H1 (cell line): ENCODE data around the gene MCFD2. TPM values are rescaled to one million over a fixed set of nuclear protein-coding genes. Genes with fewer than 3 reads are reported as not detected.

Experiments
- CTCF ChIA-PET: fragments of 300-600 bp; sonication (Branson Sonifier 250); formaldehyde crosslinking; loops from one replicate; lab custom pipeline; 2021; ENCODE audit not compliant: partially characterized antibody; lab: Charles Lee
- POLR2A ChIA-PET: fragments of 300-600 bp; sonication (Branson Sonifier 250); formaldehyde crosslinking; loops from one replicate; lab custom pipeline; 2021; ENCODE audit warnings: inconsistent platforms; ENCODE audit not compliant: partially characterized antibody; lab: Charles Lee
- DNase-seq, 2 experiments: peaks; one replicate each; pipeline versions ENCODE4 v3.0.0 to v3.0.0-alpha.2; 2010 to 2022; ENCODE audit warnings: low spot score in 2 of 2, low read depth in 1 of 2, mixed read lengths in 1 of 2
- FAIRE-seq: peaks from 2 replicates; lab custom pipeline; 2011; peaks lifted over from hg19 to GRCh38; lab: Jason Lieb, UNC
- H2AFZ ChIP-seq: 2 replicates; pipeline ENCODE4 v1.8.1; 2012; ENCODE audit warnings: low read length, inconsistent platforms
- H2AK5ac ChIP-seq: 2 replicates; pipeline ENCODE4 v1.6.1; 2013; ENCODE audit warnings: low read depth, low read length
- H2BK120ac ChIP-seq: replicated peaks from 2 replicates; pipeline ENCODE3; 2013; ENCODE audit warnings: low read depth, low read length, inconsistent platforms
- H2BK12ac ChIP-seq: 2 replicates; pipeline ENCODE4 v1.6.1; 2013; ENCODE audit warnings: low read depth, low read length
- H2BK15ac ChIP-seq: 2 replicates; pipeline ENCODE4 v1.6.1; 2013; ENCODE audit warnings: low read length
- H2BK20ac ChIP-seq: 2 replicates; pipeline ENCODE4 v1.6.1; 2013; ENCODE audit warnings: low read length
- H2BK5ac ChIP-seq: 2 replicates; pipeline ENCODE4 v1.6.1; 2013; ENCODE audit warnings: low read depth, low read length
- H3K14ac ChIP-seq: 2 replicates; pipeline ENCODE4 v1.6.1; 2013; ENCODE audit warnings: inconsistent platforms; ENCODE audit not compliant: insufficient read length
- H3K18ac ChIP-seq: 2 replicates; pipeline ENCODE4 v1.6.1; 2013; ENCODE audit warnings: low read length; ENCODE audit errors: extremely low read depth
- H3K23ac ChIP-seq: 2 replicates; pipeline ENCODE4 v1.6.1; 2013; ENCODE audit warnings: inconsistent platforms; ENCODE audit not compliant: insufficient read length
- H3K23me2 ChIP-seq: 2 replicates; pipeline ENCODE4 v1.6.1; 2013; ENCODE audit warnings: low read depth, low read length
- H3K27ac ChIP-seq: 2 replicates; pipeline ENCODE4 v1.6.1; 2011; ENCODE audit warnings: low read depth, low read length, inconsistent platforms
- H3K27me3 ChIP-seq, 4 experiments: replicated peaks in 1 of 4; 1 replicate in 1 of 4; 2 replicates in 3 of 4; pipeline versions ENCODE4 v1.6.1 to v1.8.1; 2011 to 2013; ENCODE audit warnings: low read length in 3 of 4, mild to moderate bottlenecking in 3 of 4, inconsistent platforms in 2 of 4, mixed read lengths in 2 of 4, moderate library complexity in 1 of 4; ENCODE audit not compliant: control insufficient read depth in 3 of 4, insufficient read depth in 3 of 4; ENCODE audit errors: extremely low read depth in 1 of 4
- H3K36me3 ChIP-seq, 4 experiments: 2 replicates each; pipeline versions ENCODE4 v1.6.1 to v1.8.1; 2011 to 2013; ENCODE audit warnings: mild to moderate bottlenecking in 4 of 4, low read length in 3 of 4, moderate library complexity in 2 of 4, control low read depth in 1 of 4, inconsistent platforms in 1 of 4; ENCODE audit not compliant: insufficient read depth in 4 of 4, control insufficient read depth in 2 of 4
- H3K4ac ChIP-seq: replicated peaks from 2 replicates; pipeline ENCODE3; 2013; ENCODE audit warnings: low read length, low read depth, mixed read lengths, inconsistent platforms; ENCODE audit not compliant: insufficient read length
- H3K4me1 ChIP-seq, 4 experiments: replicated peaks in 1 of 4; 1 replicate in 1 of 4; 2 replicates in 3 of 4; pipeline versions ENCODE4 v1.6.1 to v1.8.1; 2011 to 2013; ENCODE audit warnings: low read length in 3 of 4, inconsistent platforms in 2 of 4, mixed read lengths in 1 of 4; ENCODE audit not compliant: insufficient read depth in 4 of 4, control insufficient read depth in 3 of 4
- H3K4me2 ChIP-seq, 2 experiments: 2 replicates each; pipeline versions ENCODE4 v1.6.1 to v1.8.1; 2011 to 2013; ENCODE audit warnings: low read depth in 2 of 2, low read length in 2 of 2, control low read depth in 1 of 2, inconsistent platforms in 1 of 2, mild to moderate bottlenecking in 1 of 2; ENCODE audit not compliant: insufficient read depth in 1 of 2
- H3K4me3 ChIP-seq, 4 experiments: fragments of 200-600, 300-600 bp in 1 of 4; sonication (generic), shearing (Covaris generic), sonication (Bioruptor Twin) in 1 of 4; 2 replicates each; pipeline versions ENCODE4 v1.5.1 to v1.8.1; 2011 to 2016; ENCODE audit warnings: low read length in 4 of 4, low read depth in 3 of 4, control low read depth in 2 of 4, inconsistent platforms in 2 of 4, mild to moderate bottlenecking in 2 of 4, mixed read lengths in 1 of 4, moderate library complexity in 1 of 4; ENCODE audit not compliant: insufficient read depth in 2 of 4; ENCODE audit errors: extremely low read depth in 1 of 4
- H3K56ac ChIP-seq: replicated peaks from 2 replicates; pipeline ENCODE3; 2013; ENCODE audit warnings: low read depth, mild to moderate bottlenecking, mixed read lengths, low read length, inconsistent platforms; ENCODE audit not compliant: insufficient read length
- H3K79me1 ChIP-seq: 2 replicates; pipeline ENCODE4 v1.6.1; 2013; ENCODE audit warnings: low read depth, low read length, control low read depth
- H3K79me2 ChIP-seq, 2 experiments: 2 replicates each; pipeline versions ENCODE4 v1.6.1 to v1.8.1; 2012 to 2013; ENCODE audit warnings: low read length in 2 of 2, mild to moderate bottlenecking in 2 of 2, inconsistent platforms in 1 of 2; ENCODE audit not compliant: insufficient read depth in 2 of 2, control insufficient read depth in 1 of 2
- H3K9ac ChIP-seq, 4 experiments: replicated peaks in 1 of 4; 1 replicate in 1 of 4; 2 replicates in 3 of 4; pipeline versions ENCODE4 v1.6.1 to v1.8.1; 2011 to 2013; ENCODE audit warnings: low read depth in 3 of 4, low read length in 3 of 4, control low read depth in 2 of 4, mild to moderate bottlenecking in 2 of 4, moderate library complexity in 2 of 4, inconsistent platforms in 1 of 4; ENCODE audit errors: extremely low read depth in 1 of 4
- H3K9me3 ChIP-seq, 2 experiments: 2 replicates each; pipeline versions ENCODE4 v1.6.1 to v1.8.1; 2012 to 2013; ENCODE audit warnings: mild to moderate bottlenecking in 2 of 2, moderate library complexity in 2 of 2, control low read depth in 1 of 2, inconsistent platforms in 1 of 2, low read depth in 1 of 2, low read length in 1 of 2, mixed read lengths in 1 of 2; ENCODE audit not compliant: insufficient read depth in 2 of 2
- H4K20me1 ChIP-seq, 2 experiments: replicated peaks in 1 of 2; 2 replicates each; pipeline versions ENCODE3 to v1.8.1; 2011 to 2013; ENCODE audit warnings: inconsistent platforms in 2 of 2, low read length in 2 of 2, mild to moderate bottlenecking in 1 of 2; ENCODE audit not compliant: insufficient read depth in 2 of 2, control insufficient read depth in 1 of 2
- H4K5ac ChIP-seq: 2 replicates; pipeline ENCODE4 v1.6.1; 2013; ENCODE audit warnings: low read length, low read depth, mixed read lengths, inconsistent platforms; ENCODE audit not compliant: insufficient read length
- H4K8ac ChIP-seq: 2 replicates; pipeline ENCODE4 v1.8.0; 2013; ENCODE audit warnings: mild to moderate bottlenecking, moderate library complexity, low read length, inconsistent platforms; ENCODE audit not compliant: insufficient read depth; ENCODE audit errors: extremely low read depth
- H4K91ac ChIP-seq: replicated peaks from 2 replicates; pipeline ENCODE3; 2013; ENCODE audit warnings: low read length, mixed read lengths, inconsistent platforms; ENCODE audit not compliant: insufficient read length
- ATF3 ChIP-seq: IDR thresholded peaks from 2 replicates; pipeline ENCODE4 v1.6.1; 2011; ENCODE audit warnings: low read depth, mild to moderate bottlenecking, low read length; ENCODE audit not compliant: insufficient read depth
- CHD1 ChIP-seq: IDR thresholded peaks from 2 replicates; pipeline ENCODE4 v1.6.1; 2012; ENCODE audit warnings: low read depth, low read length, improper control_type of control experiment
- CTBP2 ChIP-seq: IDR thresholded peaks from 2 replicates; pipeline ENCODE4 v1.7.0; 2011; ENCODE audit warnings: borderline replicate concordance, mild to moderate bottlenecking, moderate library complexity, mixed read lengths, low read length; ENCODE audit not compliant: insufficient read depth, insufficient read length
- JUND ChIP-seq: IDR thresholded peaks from 2 replicates; pipeline ENCODE4 v1.6.1; 2011; ENCODE audit warnings: mild to moderate bottlenecking, improper control_type of control experiment, low read length
- MAX ChIP-seq: IDR thresholded peaks from 2 replicates; pipeline ENCODE4 v1.6.1; 2012; ENCODE audit warnings: inconsistent platforms
- NANOG ChIP-seq: IDR thresholded peaks from 2 replicates; pipeline ENCODE4 v1.6.1; 2011; ENCODE audit warnings: low read length, low read depth, mild to moderate bottlenecking, inconsistent platforms; ENCODE audit not compliant: insufficient read depth, poor library complexity, severe bottlenecking
- NRF1 ChIP-seq: IDR thresholded peaks from 2 replicates; pipeline ENCODE4 v1.6.1; 2011; ENCODE audit warnings: mild to moderate bottlenecking, low read depth, low read length, improper control_type of control experiment
- RAD21 ChIP-seq, 2 experiments: IDR thresholded peaks in 1 of 2; conservative IDR thresholded peaks in 1 of 2; 2 replicates each; pipeline ENCODE4 v1.6.1; 2011; ENCODE audit warnings: low read depth in 2 of 2, low read length in 2 of 2, improper control_type of control experiment in 1 of 2, inconsistent platforms in 1 of 2, mild to moderate bottlenecking in 1 of 2, moderate library complexity in 1 of 2
- RFX5 ChIP-seq: IDR thresholded peaks from 2 replicates; pipeline ENCODE4 v1.6.1; 2011; ENCODE audit warnings: low read depth, low read length, improper control_type of control experiment, borderline replicate concordance
- SIX5 ChIP-seq: IDR thresholded peaks from 2 replicates; pipeline ENCODE4 v1.6.1; 2011; ENCODE audit warnings: mild to moderate bottlenecking, low read depth, low read length
- SP1 ChIP-seq: IDR thresholded peaks from 2 replicates; pipeline ENCODE4 v1.6.1; 2011; ENCODE audit warnings: low read depth, low read length
- SP2 ChIP-seq: IDR thresholded peaks from 2 replicates; pipeline ENCODE4 v1.6.1; 2012; ENCODE audit warnings: mild to moderate bottlenecking, low read length, inconsistent platforms
- SP4 ChIP-seq: IDR thresholded peaks from 2 replicates; pipeline ENCODE4 v1.6.1; 2012; ENCODE audit warnings: low read length, inconsistent platforms
- TAF7 ChIP-seq: optimal IDR thresholded peaks from 2 replicates; pipeline ENCODE3; 2011; ENCODE audit warnings: low read depth, mild to moderate bottlenecking, inconsistent platforms, low read length, moderate library complexity, borderline replicate concordance
- WGBS, 2 experiments: shearing (Covaris generic) in 1 of 2; methylation state at CpG; one replicate each; pipeline versions ENCODE4 v1.1.6 to v1.1.7; 2013 to 2015; ENCODE audit warnings: low lambda C conversion rate in 2 of 2, mixed read lengths in 2 of 2, inconsistent platforms in 1 of 2, low coverage in 1 of 2, missing lambda C conversion rate in 1 of 2; ENCODE audit not compliant: insufficient replicate concordance in 2 of 2, insufficient coverage in 1 of 2, insufficient read length in 1 of 2; ENCODE audit errors: extremely low coverage in 1 of 2, missing lambda C conversion rate in 1 of 2; 5-methylcytosine and 5-hydroxymethylcytosine counted together
- polyA plus RNA-seq, 7 experiments: library from polyadenylated mRNA; depleted of rRNA in 3 of 7; stranded (reverse) in 5 of 7; unstranded in 2 of 7; fragments of >200 nt in 5 of 7; fragments of 200-250 nt in 2 of 7; gene quantifications; 1 replicate in 5 of 7; 2 replicates in 1 of 7; 4 replicates in 1 of 7; pipeline versions ENCODE4 v1.2.1 to v1.2.3, GENCODE V29; 2011 to 2013; ENCODE audit warnings: missing spikeins in 2 of 7, mixed read lengths in 2 of 7
- total RNA-seq: library from RNA; stranded (reverse); fragmentation: NEBNext Ultra II Directional; extraction: Animal tissue kit (Norgen Biotek cat#: 25700); gene quantifications from 2 replicates; pipeline ENCODE4 v1.2.1, GENCODE V29; 2021

The MCFD2 gene
- total and polyA plus RNA-seq, 2 of the 8 experiments (the other 6 are each of a cell fraction or from before 2014, with no cell fraction given), result 35.2 to 76.2 TPM

- Histone ChIP-seq H3K14ac (no peak overlapping the region), H2BK12ac (no peak overlapping the region), H3K4me2 (no peak overlapping the region), H4K20me1 (peaks cover 0 to 3% of the 10 kb centered on the region in 2 experiments), H3K9ac (no peak overlapping the region), H4K91ac (no peak overlapping the region), H3K79me1 (peaks cover 6% of the 10 kb centered on the region), H2AFZ (no peak overlapping the region), H3K4me1 (peaks cover 0 to 2% (median 0%) of the 10 kb centered on the region in 4 experiments; a peak in 1 of 7 replicates), H3K9me3 (no peaks in the 10 kb centered on the region), H4K5ac (no peak overlapping the region), H2BK120ac (no peak overlapping the region), H3K79me2 (no peaks in the 10 kb centered on the region), H4K8ac (no peak overlapping the region), H3K4ac (no peak overlapping the region), H2BK15ac (no peak overlapping the region), H2AK5ac (no peak overlapping the region), H2BK20ac (no peak overlapping the region), H3K27me3 (no peaks in the 10 kb centered on the region), H3K56ac (no peak overlapping the region), H3K18ac (no peak overlapping the region), H3K27ac (no peak overlapping the region), H3K23ac (no peak overlapping the region), H3K4me3 (no peak overlapping the region), H2BK5ac (no peak overlapping the region), H3K36me3 (peaks cover 0 to 14% (median 2%) of the 10 kb centered on the region in 4 experiments; a peak in 3 of 8 replicates), H3K23me2 (no peaks in the 10 kb centered on the region)
- DNase-seq (no peak), FAIRE-seq (no peak)
- POLR2A ChIA-PET, result interaction anchor here (0.6 kb wide), 1 partner anchor 22 kb away, joined by 4 read pairs; no protein-coding TSS in a partner anchor
- CTCF ChIA-PET, result no interaction called here
- WGBS, 2 experiments, result 85% methylated on average over 8 of the region's 8 CpGs; no CpG with 5 or more reads in 1 of the 2 experiments
- TF ChIP-seq NANOG, result no peak
- no peak for TF ChIP-seq MAX
- no peak for TF ChIP-seq TAF7
- no peak for TF ChIP-seq SP2
- TF ChIP-seq SP1, result no peak
- TF ChIP-seq RAD21 (IDR thresholded peaks at IDR 0.05 in 1 of 2, conservative IDR thresholded peaks at IDR 0.05 in 1 of 2; ENCODE audit: low read depth in 2 of 2, low read length in 2 of 2), result no peak
- no peak for TF ChIP-seq CHD1
- TF ChIP-seq CTBP2, result no peak
- TF ChIP-seq ATF3, result no peak
- no peak for TF ChIP-seq RFX5
- no peak for TF ChIP-seq NRF1
- TF ChIP-seq JUND, result no peak
- no peak for TF ChIP-seq SP4
- TF ChIP-seq SIX5, result no peak
Measured at GRCh38 chr2:46950314-46950713, 34.7 kb upstream of the MCFD2 start.
